HCT116 (cell line): ENCODE results near the gene LEKR1. TPM values are rescaled to one million over a fixed set of nuclear protein-coding genes. Genes with fewer than 3 reads are reported as not detected.

Source experiments
- ATAC-seq: fragments of 200-7000 bp; cut with Tn5 transposase; 2 replicates; pipeline ENCODE4 v1.9.1; 2020; ENCODE audit warnings: mild to moderate bottlenecking, moderate library complexity
- BruUV-seq: library from RNA; stranded (reverse); fragments of 400-500 nt; replicated peaks from 2 replicates; lab custom pipeline; 2021; lab: Mats Ljungman, UMichigan
- CTCF ChIA-PET: fragments of 300-600 bp; sonication (Branson Sonifier 250); formaldehyde crosslinking; loops from one replicate; lab custom pipeline; 2021; ENCODE audit warnings: antibody characterized with exemption; lab: Charles Lee
- POLR2A ChIA-PET: fragments of 300-600, 350-600 bp; sonication (Branson Sonifier 250); formaldehyde crosslinking; loops from one replicate; lab custom pipeline; 2021; ENCODE audit warnings: antibody characterized with exemption; lab: Charles Lee
- RAD21 ChIA-PET, 2 experiments: fragments of 300-600 bp; sonication (Branson Sonifier 250); formaldehyde crosslinking; loops; one replicate each; lab custom pipeline; 2023; ENCODE audit warnings: low total read pairs in 2 of 2; ENCODE audit not compliant: uncharacterized antibody in 2 of 2, unreplicated experiment in 2 of 2, low non-redundant PET in 1 of 2; lab: Charles Lee
- DNase-seq: peaks from one replicate; pipeline ENCODE4 v3.0.0-alpha.2; 2010; ENCODE audit warnings: low read depth, low spot score
- H2AFZ ChIP-seq: fragments of 200-600 bp; shearing (Covaris generic), sonication (generic); 2 replicates; pipeline ENCODE4 v1.6.1; 2017; ENCODE audit warnings: low read depth, mixed run types, mixed read lengths, antibody characterized with exemption, low read length; ENCODE audit not compliant: poor library complexity, severe bottlenecking
- H3K27ac ChIP-seq: 2 replicates; pipeline ENCODE4 v1.5.1; 2012; ENCODE audit warnings: low read depth, low read length
- H3K27me3 ChIP-seq: fragments of 200-600 bp; sonication (generic); 2 replicates; pipeline ENCODE4 v1.6.1; 2016; ENCODE audit warnings: mixed run types, low read length, mixed read lengths; ENCODE audit not compliant: insufficient read depth
- H3K36me3 ChIP-seq, 2 experiments: fragments of 200-500 bp in 1 of 2; fragments of 200-600 bp in 1 of 2; sonication (Bioruptor generic) in 1 of 2; sonication (generic) in 1 of 2; 2 replicates each; pipeline versions ENCODE4 v1.5.1 to v1.6.1; 2014 to 2016; ENCODE audit warnings: low read length in 2 of 2, inconsistent platforms in 1 of 2, mixed read lengths in 1 of 2, mixed run types in 1 of 2; ENCODE audit not compliant: insufficient read depth in 2 of 2, control insufficient read depth in 1 of 2
- H3K4me1 ChIP-seq, 2 experiments: fragments of 200-600 bp in 1 of 2; sonication (generic) in 1 of 2; 2 replicates each; pipeline versions ENCODE4 v1.5.1 to v1.6.1; 2012 to 2017; ENCODE audit warnings: low read length in 2 of 2, inconsistent platforms in 1 of 2, mild to moderate bottlenecking in 1 of 2, mixed read lengths in 1 of 2, mixed run types in 1 of 2, moderate library complexity in 1 of 2; ENCODE audit not compliant: insufficient read depth in 2 of 2, control insufficient read depth in 1 of 2
- H3K4me2 ChIP-seq: fragments of 200-600 bp; sonication (generic); 2 replicates; pipeline ENCODE4 v1.6.1; 2017; ENCODE audit warnings: mixed run types, low read length, mixed read lengths
- H3K4me3 ChIP-seq, 2 experiments: fragments of 200-600 bp in 1 of 2; sonication (generic) in 1 of 2; replicated peaks in 1 of 2; 2 replicates each; pipeline ENCODE4 v1.5.1; 2011 to 2016; ENCODE audit warnings: low read length in 2 of 2, control low read depth in 1 of 2, low read depth in 1 of 2, mild to moderate bottlenecking in 1 of 2, mixed read lengths in 1 of 2, mixed run types in 1 of 2
- H3K79me2 ChIP-seq: fragments of 200-600 bp; sonication (generic); 2 replicates; pipeline ENCODE4 v1.6.1; 2017; ENCODE audit warnings: mild to moderate bottlenecking, mixed run types, low read length, moderate library complexity, mixed read lengths; ENCODE audit not compliant: insufficient read depth
- H3K9ac ChIP-seq: fragments of 200-600 bp; sonication (generic); 2 replicates; pipeline ENCODE4 v1.6.1; 2016; ENCODE audit warnings: low read length, mixed read lengths
- H3K9me2 ChIP-seq: fragments of 200-600 bp; sonication (generic), shearing (Covaris generic); 2 replicates; pipeline ENCODE4 v1.6.1; 2017; ENCODE audit warnings: mixed run types, mild to moderate bottlenecking, moderate library complexity; ENCODE audit not compliant: insufficient read depth
- H3K9me3 ChIP-seq, 2 experiments: fragments of 200-500 bp in 1 of 2; fragments of 200-600 bp in 1 of 2; sonication (Bioruptor generic) in 1 of 2; sonication (generic) in 1 of 2; 2 replicates each; pipeline ENCODE4 v1.6.1; 2014 to 2017; ENCODE audit warnings: low read length in 2 of 2, mixed read lengths in 2 of 2, inconsistent platforms in 1 of 2, low read depth in 1 of 2, mild to moderate bottlenecking in 1 of 2, mixed run types in 1 of 2, moderate library complexity in 1 of 2; ENCODE audit not compliant: control insufficient read depth in 1 of 2, insufficient read depth in 1 of 2
- H4K20me1 ChIP-seq: fragments of 200-600 bp; sonication (generic), shearing (Covaris generic); 2 replicates; pipeline ENCODE4 v1.6.1; 2017; ENCODE audit warnings: mixed run types, mild to moderate bottlenecking, moderate library complexity; ENCODE audit not compliant: insufficient read depth
- CBX3 ChIP-seq: IDR thresholded peaks from 2 replicates; pipeline ENCODE4 v1.6.1; 2012; ENCODE audit warnings: low read depth
- CTCF ChIP-seq, 3 experiments: fragments of 200-600 bp in 1 of 3; sonication (generic) in 1 of 3; IDR thresholded peaks in 2 of 3; conservative IDR thresholded peaks in 1 of 3; 2 replicates each; pipeline ENCODE4 v1.5.1; 2012 to 2017; ENCODE audit warnings: low read depth in 2 of 3, low read length in 2 of 3, antibody characterized with exemption in 1 of 3, borderline replicate concordance in 1 of 3, control low read depth in 1 of 3, mild to moderate bottlenecking in 1 of 3, mixed read lengths in 1 of 3, mixed run types in 1 of 3, moderate library complexity in 1 of 3; ENCODE audit not compliant: insufficient read depth in 1 of 3
- FOSL1 ChIP-seq: IDR thresholded peaks from 2 replicates; pipeline ENCODE4 v1.6.1; 2012; ENCODE audit warnings: low read depth
- JUND ChIP-seq: IDR thresholded peaks from 2 replicates; pipeline ENCODE4 v1.6.1; 2012
- POLR2A ChIP-seq: IDR thresholded peaks from 2 replicates; pipeline ENCODE4 v1.7.0; 2011; ENCODE audit warnings: borderline replicate concordance; ENCODE audit not compliant: insufficient read depth, insufficient read length; ENCODE audit errors: extremely low read depth
- RAD21 ChIP-seq: IDR thresholded peaks from 2 replicates; pipeline ENCODE4 v1.6.1; 2012; ENCODE audit warnings: low read depth, mild to moderate bottlenecking
- SIN3A ChIP-seq: IDR thresholded peaks from 2 replicates; pipeline ENCODE4 v1.6.1; 2012; ENCODE audit warnings: low read depth
- TCF7L2 ChIP-seq: IDR thresholded peaks from 2 replicates; pipeline ENCODE4 v1.7.0; 2011; ENCODE audit warnings: borderline replicate concordance, inconsistent platforms; ENCODE audit not compliant: insufficient read depth, insufficient read length; ENCODE audit errors: extremely low read depth
- intact Hi-C: fragments of 100-400 bp; cut with micrococcal nuclease; formaldehyde crosslinking; loops from 2 replicates; pipeline ENCODE4 v1.10.0; 2022
- total RNA-seq: library from RNA; stranded (reverse); gene quantifications from one replicate; pipeline ENCODE4 v1.2.1, GENCODE V29; 2021; ENCODE audit not compliant: unreplicated experiment
- TF ChIP-seq, protein P1 (sequence below): IDR thresholded peaks from 2 replicates; pipeline ENCODE4 v1.6.1; 2012

LEKR1 gene
- total RNA-seq, 1 experiment from 2014 or later: 2.1 TPM

DNA sequence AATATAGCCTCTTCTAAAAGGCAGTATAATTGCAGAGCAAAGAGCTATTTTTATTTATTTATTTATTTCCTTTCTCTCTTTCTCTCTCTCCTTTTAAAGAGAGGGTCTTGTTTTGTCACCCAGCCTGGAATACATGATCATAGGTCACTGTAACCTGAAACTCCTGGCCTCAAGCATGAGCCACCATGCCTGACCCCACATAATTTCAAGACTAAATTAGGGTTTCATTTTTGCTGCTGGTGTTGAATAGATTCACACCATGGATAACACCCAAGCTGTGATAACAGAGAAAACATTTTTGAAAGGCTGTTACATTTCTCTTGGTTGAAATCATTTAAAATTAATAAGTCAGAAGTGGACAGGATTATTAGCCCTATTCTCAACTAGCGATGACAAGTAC lies 131.6 kb downstream of the LEKR1 start (continued):
- no peak for TF ChIP-seq RAD21
- TF ChIP-seq, protein P1, sequence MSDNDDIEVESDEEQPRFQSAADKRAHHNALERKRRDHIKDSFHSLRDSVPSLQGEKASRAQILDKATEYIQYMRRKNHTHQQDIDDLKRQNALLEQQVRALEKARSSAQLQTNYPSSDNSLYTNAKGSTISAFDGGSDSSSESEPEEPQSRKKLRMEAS: no peak

DNA sequence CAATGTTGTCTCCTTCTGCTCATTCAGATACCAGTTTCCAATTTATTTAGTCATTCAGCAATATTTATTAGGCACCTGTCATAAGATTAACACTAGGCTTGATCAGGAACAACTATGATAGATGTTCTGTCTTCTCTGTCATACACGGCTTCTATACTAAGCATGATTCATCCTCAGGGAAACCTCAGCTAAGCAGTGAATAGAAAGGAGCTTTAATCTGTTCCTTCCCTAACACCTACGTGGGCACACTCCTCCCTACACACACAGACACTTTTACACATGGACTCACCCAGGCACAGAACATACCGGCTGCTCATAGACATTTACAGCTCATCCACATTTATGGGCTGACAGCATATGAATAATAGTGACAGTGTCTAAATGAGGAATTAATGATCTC lies 136.9 kb downstream of the LEKR1 start:
- no peak overlapping the region for H3K9ac ChIP-seq
- no TSS peak for BruUV-seq
- no peaks in the 10 kb centered on the region for H3K9me2 ChIP-seq
- no peaks in the 10 kb centered on the region for H3K4me1 ChIP-seq
- no peaks in the 10 kb centered on the region for H4K20me1 ChIP-seq
- no peaks in the 10 kb centered on the region for H3K27me3 ChIP-seq
- H3K4me2 ChIP-seq: no peak overlapping the region
- no peak overlapping the region for H3K4me3 ChIP-seq
- RAD21 ChIA-PET: no interaction called here
- no peak for ATAC-seq
- no peak for DNase-seq
- no peak overlapping the region for H3K27ac ChIP-seq
- no peaks in the 10 kb centered on the region for H3K79me2 ChIP-seq
- intact Hi-C loops: no loop called here
- no peaks in the 10 kb centered on the region for H3K36me3 ChIP-seq
- TF ChIP-seq POLR2A: no peak
- no peak for TF ChIP-seq CBX3
- no peak for TF ChIP-seq SIN3A
- no peak for TF ChIP-seq JUND
- TF ChIP-seq TCF7L2: no peak
- no peak for TF ChIP-seq FOSL1
- TF ChIP-seq CTCF (IDR thresholded peaks at IDR 0.05 in 2 of 3, conservative IDR thresholded peaks at IDR 0.05 in 1 of 3; ENCODE audit: borderline replicate concordance in 1 of 3, insufficient read depth in 1 of 3, low read depth in 2 of 3, low read length in 2 of 3): no peak
- TF ChIP-seq, all 23 proteins: peak for 0
- Histone ChIP-seq H3K9me3 (no peaks in the 10 kb centered on the region), H2AFZ (no peak overlapping the region)
- ChIA-PET POLR2A (no interaction called here), CTCF (no interaction called here)
